CD4-positive, alpha-beta memory T cell (primary cell): ENCODE data around the gene IL4I1. TPM values are rescaled to one million over a fixed set of nuclear protein-coding genes. Genes with fewer than 3 reads are reported as not detected.

ENCODE experiments used
- CTCF ChIA-PET: fragments of 350-600 bp; sonication (Branson Sonifier 250); formaldehyde crosslinking; loops from one replicate; lab custom pipeline; 2021; ENCODE audit warnings: inconsistent platforms; ENCODE audit not compliant: partially characterized antibody; lab: Charles Lee
- POLR2A ChIA-PET: fragments of 350-600 bp; sonication (Branson Sonifier 250); formaldehyde crosslinking; loops from one replicate; lab custom pipeline; 2021; ENCODE audit not compliant: partially characterized antibody; lab: Charles Lee
- DNase-seq, 5 donors: peaks; one replicate each; pipeline versions ENCODE4 v3.0.0 to v3.0.0-alpha.2; 2020 to 2022; ENCODE audit warnings: mixed read lengths in 1 of 5
- H3K27ac ChIP-seq: one replicate; pipeline ENCODE4 v1.7.0; 2013; ENCODE audit warnings: low read depth, low read length
- H3K27me3 ChIP-seq: 2 replicates; pipeline ENCODE4 v1.7.0; 2013; ENCODE audit warnings: mild to moderate bottlenecking, low read length, moderate library complexity; ENCODE audit not compliant: insufficient read depth
- H3K36me3 ChIP-seq: 2 replicates; pipeline ENCODE4 v1.7.0; 2013; ENCODE audit warnings: mild to moderate bottlenecking, low read length, moderate library complexity; ENCODE audit not compliant: insufficient read depth
- H3K4me1 ChIP-seq: 2 replicates; pipeline ENCODE4 v1.7.0; 2013; ENCODE audit warnings: mild to moderate bottlenecking, low read length, moderate library complexity; ENCODE audit not compliant: insufficient read depth
- H3K4me3 ChIP-seq, 2 donors: one replicate each; pipeline ENCODE4 v1.7.0; 2013; ENCODE audit warnings: low read length in 2 of 2, mild to moderate bottlenecking in 1 of 2
- H3K9me3 ChIP-seq, 2 donors: one replicate each; pipeline ENCODE4 v1.7.0; 2013; ENCODE audit warnings: low read length in 2 of 2, control low read depth in 1 of 2; ENCODE audit not compliant: control insufficient read depth in 1 of 2
- H3K27ac Mint-ChIP-seq, 7 donors: one replicate each; pipeline ENCODE4 v1.8.0; 2020 to 2021; ENCODE audit warnings: mixed read lengths in 7 of 7, mild to moderate bottlenecking in 6 of 7, inconsistent platforms in 3 of 7, moderate library complexity in 3 of 7
- H3K27me3 Mint-ChIP-seq, 2 donors: one replicate each; pipeline ENCODE4 v1.8.0; 2020 to 2021; ENCODE audit warnings: mixed read lengths in 2 of 2
- H3K36me3 Mint-ChIP-seq, 2 donors: one replicate each; pipeline ENCODE4 v1.8.0; 2020 to 2021; ENCODE audit warnings: mixed read lengths in 2 of 2, inconsistent platforms in 1 of 2, mild to moderate bottlenecking in 1 of 2
- H3K4me1 Mint-ChIP-seq, 4 donors: one replicate each; pipeline ENCODE4 v1.8.0; 2020 to 2021; ENCODE audit warnings: mixed read lengths in 4 of 4, mild to moderate bottlenecking in 1 of 4
- H3K4me3 Mint-ChIP-seq, 8 donors: one replicate each; pipeline ENCODE4 v1.8.0; 2020 to 2021; ENCODE audit warnings: mixed read lengths in 8 of 8, mild to moderate bottlenecking in 7 of 8, moderate library complexity in 6 of 8, inconsistent platforms in 3 of 8
- H3K9me3 Mint-ChIP-seq, 8 donors: one replicate each; pipeline ENCODE4 v1.8.0; 2020 to 2021; ENCODE audit warnings: mixed read lengths in 8 of 8, mild to moderate bottlenecking in 5 of 8, inconsistent platforms in 3 of 8, moderate library complexity in 1 of 8
- intact Hi-C: fragments of 100-400 bp; cut with micrococcal nuclease; formaldehyde crosslinking; loops from one replicate; pipeline ENCODE4 v1.15.1; 2023
- polyA plus RNA-seq, 2 donors: library from polyadenylated mRNA; unstranded; fragments of 300-500 nt; fragmentation: Illumina TruSeq; gene quantifications; one replicate each; pipeline ENCODE4 v1.2.3, GENCODE V29; 2021
- total RNA-seq, 2 experiments: library from RNA; stranded (reverse); gene quantifications; one replicate each; pipeline ENCODE4 v1.2.3, GENCODE V29; 2021

The IL4I1 gene
- total and polyA plus RNA-seq, 4 experiments from 2014 or later: 2.6 to 10.4 (median 6.4) TPM

- Mint-ChIP-seq H3K4me1 (peaks cover 27 to 42% (median 33%) of the 10 kb centered on the region in 4 donors), H3K36me3 (peaks cover 0 to 13% of the 10 kb centered on the region in 2 donors), H3K27me3 (no peaks in the 10 kb centered on the region), H3K27ac (peak overlapping the region in 5 of 7 donors; percentile 6 to 75 (median 30)), H3K9me3 (peaks cover 0 to 5% (median 0%) of the 10 kb centered on the region in 8 donors), H3K4me3 (peak overlapping the region in 7 of 8 donors; percentile 5 to 51 (median 9))
- Histone ChIP-seq H3K9me3 (no peaks in the 10 kb centered on the region), H3K36me3 (no peaks in the 10 kb centered on the region), H3K4me1 (peaks cover 33% of the 10 kb centered on the region), H3K27ac (no peak overlapping the region), H3K27me3 (no peaks in the 10 kb centered on the region), H3K4me3 (no peak overlapping the region)
- ChIA-PET POLR2A (interaction anchor here (1.2 to 12.2 kb wide), 6 partner anchors 13 to 183 kb away, joined by 4 to 173 read pairs (median 8); partner anchors contain the start of genes AKT1S1, BCL2L12, IRF3 and MED25), CTCF (interaction anchor here (0.6 to 1.5 kb wide), 3 partner anchors 29 to 968 kb away, joined by 3 to 5 read pairs (median 3); no protein-coding TSS in a partner anchor)
- peak in 3 of 5 donors; percentile 28 to 50 (median 31) for DNase-seq
- intact Hi-C loops: no loop called here
Measured at GRCh38 chr19:49847731-49848696, 48.7 kb downstream of the IL4I1 start.

- CTCF ChIA-PET: interaction anchor here (1.2 kb wide), 1 partner anchor 27 kb away, joined by 3 read pairs; no protein-coding TSS in a partner anchor
- intact Hi-C loops: no loop called here
- Mint-ChIP-seq H3K4me3 (no peak overlapping the region), H3K27me3 (no peaks in the 10 kb centered on the region), H3K27ac (no peak overlapping the region), H3K4me1 (peaks cover 18 to 30% (median 22%) of the 10 kb centered on the region in 4 donors), H3K9me3 (peaks cover 0 to 3% (median 0%) of the 10 kb centered on the region in 8 donors), H3K36me3 (peaks cover 0 to 5% of the 10 kb centered on the region in 2 donors)
- no peak for DNase-seq
- Histone ChIP-seq H3K27me3 (no peaks in the 10 kb centered on the region), H3K4me3 (no peak overlapping the region), H3K27ac (no peak overlapping the region), H3K9me3 (no peaks in the 10 kb centered on the region), H3K4me1 (peaks cover 20% of the 10 kb centered on the region), H3K36me3 (no peaks in the 10 kb centered on the region)
- POLR2A ChIA-PET: interaction anchor here (0.8 kb wide), 1 partner anchor 23 kb away, joined by 3 read pairs; no protein-coding TSS in a partner anchor
Measured at GRCh38 chr19:49846408-49846807, 50.3 kb downstream of the IL4I1 start.

DNA sequence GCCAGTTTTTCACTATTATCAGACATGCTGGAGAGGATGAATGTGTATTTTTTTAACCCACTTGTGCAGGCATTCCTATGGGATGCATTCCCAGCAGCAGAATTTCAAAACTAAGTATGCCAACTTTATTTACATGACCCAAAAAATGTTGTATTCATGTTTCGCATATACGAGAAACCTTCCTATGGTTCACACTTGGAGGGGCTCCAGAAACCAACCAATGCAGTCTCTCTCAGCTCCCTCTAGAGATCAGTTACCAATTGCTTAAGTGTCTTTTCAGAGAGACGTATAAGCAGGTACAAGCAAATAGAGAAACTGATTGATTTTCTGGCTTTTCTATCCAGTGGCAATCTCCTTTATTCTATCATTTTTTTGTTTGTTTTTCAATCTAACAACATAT is 51.3 kb downstream of the IL4I1 start:
- no peak overlapping the region for H3K27ac Mint-ChIP-seq
- intact Hi-C loops: no loop called here
- H3K36me3 Mint-ChIP-seq: peaks cover 0 to 2% of the 10 kb centered on the region in 2 donors
- no peaks in the 10 kb centered on the region for H3K36me3 ChIP-seq
- H3K27ac ChIP-seq: no peak overlapping the region
- peaks cover 0 to 3% (median 0%) of the 10 kb centered on the region in 8 donors for H3K9me3 Mint-ChIP-seq
- no peak overlapping the region for H3K4me3 ChIP-seq
- H3K4me3 Mint-ChIP-seq: no peak overlapping the region
- no peaks in the 10 kb centered on the region for H3K27me3 ChIP-seq
- peaks cover 20% of the 10 kb centered on the region for H3K4me1 ChIP-seq
- no peak for DNase-seq
- H3K4me1 Mint-ChIP-seq: peaks cover 18 to 25% (median 22%) of the 10 kb centered on the region in 4 donors
- H3K9me3 ChIP-seq: no peaks in the 10 kb centered on the region
- POLR2A ChIA-PET: no interaction called here
- CTCF ChIA-PET: no interaction called here
- no peaks in the 10 kb centered on the region for H3K27me3 Mint-ChIP-seq

DNA sequence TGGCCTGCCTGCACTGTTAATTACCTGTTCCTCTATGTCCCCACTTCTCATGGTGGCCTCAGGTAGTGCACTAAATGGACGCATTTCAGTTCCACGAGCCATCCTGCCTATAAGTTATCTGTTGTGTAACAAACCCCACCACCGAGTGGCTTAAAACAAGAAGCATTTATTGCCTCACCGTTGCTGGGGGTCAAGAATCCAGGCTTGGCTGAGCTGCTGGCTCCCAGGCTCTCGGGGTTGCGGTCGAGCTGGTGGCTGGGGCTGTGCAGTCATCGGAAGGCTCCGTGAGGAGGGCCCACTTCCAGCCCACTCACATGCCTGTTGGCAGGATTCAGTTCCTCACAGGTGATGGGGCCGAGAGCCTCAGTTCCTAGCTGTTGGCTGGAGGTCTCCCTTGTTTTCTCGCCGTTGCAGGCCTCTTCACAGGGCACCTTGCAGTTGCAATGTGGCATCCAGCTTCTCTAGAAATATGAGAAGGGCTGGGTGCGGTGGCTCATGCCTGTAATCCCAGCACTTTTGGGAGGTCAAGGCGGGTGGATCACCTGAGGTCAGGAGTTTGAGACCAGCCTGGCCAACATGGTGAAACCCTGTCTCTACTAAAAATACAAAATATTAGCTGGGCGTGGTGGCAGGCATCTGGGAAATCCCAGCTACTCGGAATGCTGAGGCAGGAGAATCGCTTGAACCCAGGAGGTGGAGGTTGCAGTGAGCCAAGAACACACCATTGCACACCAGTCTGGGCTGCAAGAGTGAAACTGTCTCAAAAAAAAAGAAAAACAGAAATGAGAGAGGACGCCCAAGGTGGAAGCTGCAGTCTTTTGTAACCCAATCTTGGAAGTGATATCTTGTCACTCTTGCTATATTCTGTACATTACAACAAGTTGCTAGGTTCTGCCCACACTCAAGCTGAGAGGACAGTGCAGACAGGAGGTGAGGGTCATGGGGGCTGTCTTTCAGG is 52.3 kb downstream of the IL4I1 start:
- ChIA-PET CTCF (interaction anchor here (0.6 kb wide), 1 partner anchor 95 kb away, joined by 3 read pairs; no protein-coding TSS in a partner anchor), POLR2A (interaction anchor here (0.6 kb wide), 1 partner anchor 13 kb away, joined by 5 read pairs; no protein-coding TSS in a partner anchor)
- Histone ChIP-seq H3K9me3 (no peaks in the 10 kb centered on the region), H3K27me3 (no peaks in the 10 kb centered on the region), H3K36me3 (peaks cover 5% of the 10 kb centered on the region), H3K27ac (no peak overlapping the region), H3K4me1 (peaks cover 14% of the 10 kb centered on the region), H3K4me3 (no peak overlapping the region)
- Mint-ChIP-seq H3K36me3 (no peaks in the 10 kb centered on the region), H3K4me1 (peaks cover 11 to 17% (median 15%) of the 10 kb centered on the region in 4 donors), H3K27ac (no peak overlapping the region), H3K27me3 (no peaks in the 10 kb centered on the region), H3K4me3 (no peak overlapping the region), H3K9me3 (peaks cover 0 to 3% (median 0%) of the 10 kb centered on the region in 8 donors)
- intact Hi-C loops: no loop called here
- no peak for DNase-seq

DNA sequence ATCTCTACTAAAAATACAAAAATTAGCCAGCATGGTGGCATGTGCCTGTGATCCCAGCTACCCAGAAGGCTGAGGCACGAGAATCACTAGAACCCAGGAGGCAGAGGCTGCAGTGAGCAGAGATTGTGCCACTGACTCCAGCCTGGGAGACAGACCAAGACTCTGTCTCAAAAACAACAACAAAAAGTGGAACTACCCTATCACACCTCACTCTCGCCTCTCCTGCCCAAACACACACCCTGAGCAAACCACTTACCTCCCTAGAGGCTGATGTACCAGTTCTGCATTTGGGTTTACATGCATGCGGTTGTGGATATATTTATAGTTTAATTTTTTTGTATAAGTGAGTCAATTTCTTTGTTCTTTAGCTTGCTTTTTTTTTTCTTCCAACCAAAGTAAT is 53.4 kb downstream of the IL4I1 start:
- H3K4me3 ChIP-seq: no peak overlapping the region
- peaks cover 6% of the 10 kb centered on the region for H3K36me3 ChIP-seq
- ChIA-PET POLR2A (no interaction called here), CTCF (no interaction called here)
- H3K9me3 ChIP-seq: no peaks in the 10 kb centered on the region
- H3K27ac Mint-ChIP-seq: no peak overlapping the region
- no peaks in the 10 kb centered on the region for H3K27me3 Mint-ChIP-seq
- intact Hi-C loops: no loop called here
- H3K4me1 Mint-ChIP-seq: peaks cover 2 to 8% (median 4%) of the 10 kb centered on the region in 4 donors
- H3K4me1 ChIP-seq: peaks cover 5% of the 10 kb centered on the region
- no peaks in the 10 kb centered on the region for H3K27me3 ChIP-seq
- H3K27ac ChIP-seq: no peak overlapping the region
- H3K4me3 Mint-ChIP-seq: no peak overlapping the region
- peaks cover 8 to 9% of the 10 kb centered on the region in 2 donors for H3K36me3 Mint-ChIP-seq
- DNase-seq: no peak
- no peaks in the 10 kb centered on the region for H3K9me3 Mint-ChIP-seq

- no peaks in the 10 kb centered on the region for H3K27me3 Mint-ChIP-seq
- H3K27ac Mint-ChIP-seq: peak overlapping the region in 2 of 7 donors; percentile 46 to 78
- ChIA-PET CTCF (no interaction called here), POLR2A (no interaction called here)
- Histone ChIP-seq H3K4me1 (no peaks in the 10 kb centered on the region), H3K9me3 (no peaks in the 10 kb centered on the region), H3K27ac (no peak overlapping the region), H3K27me3 (no peaks in the 10 kb centered on the region), H3K4me3 (no peak overlapping the region), H3K36me3 (peaks cover 18% of the 10 kb centered on the region)
- no peaks in the 10 kb centered on the region for H3K9me3 Mint-ChIP-seq
- peaks cover 18 to 20% of the 10 kb centered on the region in 2 donors for H3K36me3 Mint-ChIP-seq
- intact Hi-C loops: no loop called here
- no peaks in the 10 kb centered on the region for H3K4me1 Mint-ChIP-seq
- peak overlapping the region in 1 of 8 donors; percentile 68 for H3K4me3 Mint-ChIP-seq
- DNase-seq: no peak
Measured at GRCh38 chr19:49840736-49841249, 55.9 kb downstream of the IL4I1 start.
